CD1c-positive myeloid dendritic cell (primary cell): Measurements from ENCODE around the gene TPGS1.
A peak's percentile ranks its signal among the peaks of the same experiment; 100 is the strongest.

Source experiments
- DNase-seq: peaks from one replicate; pipeline ENCODE4 v3.0.0-alpha.2; 2016; ENCODE audit errors: extremely low spot score

Gene TPGS1

DNA sequence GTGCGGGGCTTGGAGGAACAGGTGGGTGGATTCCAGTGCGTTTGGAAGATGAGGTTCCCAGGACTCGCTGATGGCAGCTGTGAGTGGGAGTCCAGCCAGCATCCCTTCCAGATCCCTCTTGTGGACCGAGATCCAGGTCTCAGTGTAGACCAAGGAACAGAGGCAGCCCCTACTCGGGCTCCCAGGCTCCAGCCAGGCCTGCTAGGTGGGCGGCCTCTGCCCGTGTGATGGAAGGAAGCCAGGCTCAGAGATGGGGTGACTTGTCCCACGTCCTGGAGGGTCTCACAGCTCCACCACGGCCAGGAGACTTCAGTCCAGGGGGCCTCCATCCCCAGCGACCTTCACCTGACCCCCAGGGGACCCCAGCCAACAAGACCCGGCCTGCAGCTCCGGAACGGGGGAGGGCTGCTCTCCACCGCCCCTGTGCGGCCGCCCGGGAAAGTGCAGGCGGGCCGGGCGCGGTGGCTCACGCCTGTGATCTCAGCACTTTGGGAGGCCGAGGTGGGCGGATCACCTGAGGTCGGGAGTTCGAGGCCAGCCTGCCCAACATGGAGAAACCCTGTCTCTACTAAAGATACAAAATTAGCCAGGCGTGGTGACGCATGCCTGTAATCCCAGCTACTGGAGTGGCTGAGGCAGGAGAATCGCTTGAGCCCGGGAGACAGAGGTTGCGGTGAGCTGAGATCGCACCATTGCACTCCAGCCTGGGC is 11.7 kb upstream of the TPGS1 start:
- peak; percentile 46 for DNase-seq

DNA sequence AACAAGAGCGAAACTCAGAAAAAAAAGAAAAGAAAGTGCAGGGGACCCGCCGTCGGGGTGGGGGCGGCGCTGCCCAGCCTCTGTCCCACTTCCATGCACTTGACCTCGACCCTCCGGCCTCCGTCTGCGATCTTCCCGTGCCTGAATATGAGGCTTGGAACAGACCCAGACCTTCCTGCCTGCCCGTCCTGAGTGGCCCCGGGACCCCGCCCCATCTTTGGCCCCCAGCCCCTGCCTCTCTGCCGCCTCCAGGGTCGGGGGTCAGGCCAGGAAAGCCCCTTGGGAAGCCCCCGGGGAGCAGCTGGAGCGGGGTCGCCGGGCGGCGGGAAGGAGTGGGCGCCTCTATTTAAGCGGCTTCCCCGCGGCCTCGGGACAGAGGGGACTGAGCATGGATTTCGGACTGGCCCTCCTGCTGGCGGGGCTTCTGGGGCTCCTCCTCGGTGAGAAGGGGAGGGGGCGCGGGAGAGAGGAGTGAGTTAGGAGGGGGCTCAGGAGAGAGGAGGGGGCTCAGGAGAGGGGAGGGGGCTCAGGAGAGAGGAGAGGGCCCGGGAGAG is 11.1 kb upstream of the TPGS1 start, which contains the start of gene MADCAM1:
MADCAM1 (plus strand) TSS at position 375 of the 554 bp plus-strand sequence; CDS start at position 389, 14 bp downstream.
- DNase-seq: no peak

DNA sequence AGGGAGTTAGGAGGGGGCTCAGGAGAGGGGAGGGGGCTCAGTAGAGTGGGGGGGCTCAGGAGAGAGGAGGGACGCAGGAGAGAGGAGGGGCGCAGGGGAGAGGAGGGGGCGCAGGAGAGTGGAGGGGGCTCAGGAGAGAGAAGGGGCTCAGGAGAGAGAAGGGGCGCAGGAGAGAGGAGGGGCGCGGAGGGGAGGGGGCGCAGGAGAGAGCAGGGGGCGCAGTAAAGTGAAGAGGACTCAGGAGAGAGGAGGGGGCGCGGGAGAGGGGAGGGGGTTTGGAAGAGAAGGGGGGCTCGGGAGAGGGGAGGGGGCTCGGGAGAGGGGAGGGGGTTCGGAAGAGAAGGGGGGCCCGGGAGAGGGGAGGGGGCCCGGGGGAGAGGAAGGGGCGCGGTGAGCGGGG is 10.3 kb upstream of the TPGS1 start:
- DNase-seq: no peak

DNA sequence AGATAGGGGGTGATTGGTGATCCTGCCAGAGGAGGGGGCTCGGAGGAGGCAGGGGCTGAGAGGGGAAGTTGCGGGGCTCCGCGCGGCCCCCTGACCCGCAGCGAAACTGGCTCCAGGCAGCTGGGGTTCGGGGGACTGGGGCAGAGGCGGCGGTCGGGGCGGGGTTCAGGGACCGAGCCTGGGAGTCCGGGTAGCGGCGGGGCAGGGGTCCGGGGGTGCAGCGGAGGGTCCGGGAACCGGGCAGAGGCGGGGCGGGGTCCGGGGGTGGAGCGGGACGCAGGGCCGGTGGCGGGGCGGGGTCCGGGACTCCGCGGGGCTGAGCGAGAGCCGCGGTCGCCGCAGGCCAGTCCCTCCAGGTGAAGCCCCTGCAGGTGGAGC is 9.8 kb upstream of the TPGS1 start:
- DNase-seq: no peak

DNA sequence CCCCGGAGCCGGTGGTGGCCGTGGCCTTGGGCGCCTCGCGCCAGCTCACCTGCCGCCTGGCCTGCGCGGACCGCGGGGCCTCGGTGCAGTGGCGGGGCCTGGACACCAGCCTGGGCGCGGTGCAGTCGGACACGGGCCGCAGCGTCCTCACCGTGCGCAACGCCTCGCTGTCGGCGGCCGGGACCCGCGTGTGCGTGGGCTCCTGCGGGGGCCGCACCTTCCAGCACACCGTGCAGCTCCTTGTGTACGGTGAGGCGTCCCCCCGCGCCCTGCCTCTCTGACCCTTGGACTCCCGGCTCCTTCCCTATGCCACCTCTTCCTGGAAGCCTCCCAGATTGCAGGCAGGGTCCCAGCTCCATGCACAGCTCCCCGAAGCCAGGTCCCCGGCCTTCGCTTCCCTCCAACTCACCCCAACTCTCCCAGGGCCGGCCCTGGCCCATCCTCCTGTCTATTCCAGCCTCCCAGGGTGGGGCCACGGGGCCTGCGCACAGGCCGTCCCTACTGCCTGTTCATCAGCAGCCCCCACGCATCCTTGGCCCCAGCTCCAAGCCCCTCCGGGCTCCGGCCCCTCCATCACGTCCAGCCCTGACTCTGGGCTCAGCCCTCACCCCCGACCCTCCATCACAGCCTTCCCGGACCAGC is 9.3 kb upstream of the TPGS1 start:
- DNase-seq: no peak

DNA sequence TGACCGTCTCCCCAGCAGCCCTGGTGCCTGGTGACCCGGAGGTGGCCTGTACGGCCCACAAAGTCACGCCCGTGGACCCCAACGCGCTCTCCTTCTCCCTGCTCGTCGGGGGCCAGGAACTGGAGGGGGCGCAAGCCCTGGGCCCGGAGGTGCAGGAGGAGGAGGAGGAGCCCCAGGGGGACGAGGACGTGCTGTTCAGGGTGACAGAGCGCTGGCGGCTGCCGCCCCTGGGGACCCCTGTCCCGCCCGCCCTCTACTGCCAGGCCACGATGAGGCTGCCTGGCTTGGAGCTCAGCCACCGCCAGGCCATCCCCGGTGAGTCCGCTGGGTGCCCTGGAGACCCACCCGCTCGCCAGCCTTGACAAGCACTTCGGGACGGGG is 8.8 kb upstream of the TPGS1 start:
- DNase-seq: no peak

DNA sequence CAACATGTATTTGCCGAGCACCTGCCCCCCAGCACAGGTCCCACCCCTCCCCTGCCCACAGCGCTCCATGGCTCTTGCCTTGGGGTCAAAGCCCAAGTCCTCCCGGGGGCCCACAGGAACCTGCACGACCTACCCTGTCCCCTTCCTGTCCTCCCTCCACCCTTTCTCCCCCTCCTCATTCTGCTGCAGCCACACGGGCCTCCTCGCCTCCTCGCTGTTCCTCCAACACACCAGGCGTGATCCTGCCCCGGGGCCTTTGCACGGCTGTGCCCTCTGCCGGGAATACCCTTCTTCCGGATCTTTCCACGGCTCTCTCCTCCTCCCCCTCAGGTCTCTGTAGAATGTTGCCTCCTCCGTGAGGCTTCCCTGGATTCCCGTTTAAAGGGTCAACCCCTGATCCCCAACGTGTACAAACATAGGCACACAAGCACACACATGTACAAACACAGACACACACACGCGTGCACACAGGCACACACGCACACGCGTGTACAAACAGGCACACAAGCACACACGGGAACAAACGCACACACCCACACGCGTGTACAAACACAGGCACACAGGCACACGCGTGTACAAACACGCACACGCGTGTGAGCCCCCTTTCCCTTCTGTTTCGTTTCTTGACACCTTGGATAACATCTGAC is 8.2 kb upstream of the TPGS1 start:
- no peak for DNase-seq

DNA sequence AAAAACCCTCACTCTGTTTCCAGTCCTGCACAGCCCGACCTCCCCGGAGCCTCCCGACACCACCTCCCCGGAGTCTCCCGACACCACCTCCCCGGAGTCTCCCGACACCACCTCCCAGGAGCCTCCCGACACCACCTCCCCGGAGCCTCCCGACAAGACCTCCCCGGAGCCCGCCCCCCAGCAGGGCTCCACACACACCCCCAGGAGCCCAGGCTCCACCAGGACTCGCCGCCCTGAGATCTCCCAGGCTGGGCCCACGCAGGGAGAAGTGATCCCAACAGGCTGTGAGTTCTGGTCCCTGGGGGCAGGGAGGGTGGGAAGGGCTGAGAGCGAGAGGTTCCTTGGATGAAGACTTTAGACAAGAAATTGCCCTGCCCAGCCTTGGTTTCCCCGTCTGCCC is 5.7 kb upstream of the TPGS1 start:
- no peak for DNase-seq

DNA sequence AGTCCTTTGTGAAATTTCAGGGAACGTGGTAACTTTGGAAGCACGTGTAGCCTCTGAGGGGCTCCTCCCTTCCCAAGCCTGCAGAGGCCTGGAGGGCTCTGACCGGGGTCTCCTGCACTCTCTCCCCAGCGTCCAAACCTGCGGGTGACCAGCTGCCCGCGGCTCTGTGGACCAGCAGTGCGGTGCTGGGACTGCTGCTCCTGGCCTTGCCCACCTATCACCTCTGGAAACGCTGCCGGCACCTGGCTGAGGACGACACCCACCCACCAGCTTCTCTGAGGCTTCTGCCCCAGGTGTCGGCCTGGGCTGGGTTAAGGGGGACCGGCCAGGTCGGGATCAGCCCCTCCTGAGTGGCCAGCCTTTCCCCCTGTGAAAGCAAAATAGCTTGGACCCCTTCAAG is 2.7 kb upstream of the TPGS1 start:
- no peak for DNase-seq

DNA sequence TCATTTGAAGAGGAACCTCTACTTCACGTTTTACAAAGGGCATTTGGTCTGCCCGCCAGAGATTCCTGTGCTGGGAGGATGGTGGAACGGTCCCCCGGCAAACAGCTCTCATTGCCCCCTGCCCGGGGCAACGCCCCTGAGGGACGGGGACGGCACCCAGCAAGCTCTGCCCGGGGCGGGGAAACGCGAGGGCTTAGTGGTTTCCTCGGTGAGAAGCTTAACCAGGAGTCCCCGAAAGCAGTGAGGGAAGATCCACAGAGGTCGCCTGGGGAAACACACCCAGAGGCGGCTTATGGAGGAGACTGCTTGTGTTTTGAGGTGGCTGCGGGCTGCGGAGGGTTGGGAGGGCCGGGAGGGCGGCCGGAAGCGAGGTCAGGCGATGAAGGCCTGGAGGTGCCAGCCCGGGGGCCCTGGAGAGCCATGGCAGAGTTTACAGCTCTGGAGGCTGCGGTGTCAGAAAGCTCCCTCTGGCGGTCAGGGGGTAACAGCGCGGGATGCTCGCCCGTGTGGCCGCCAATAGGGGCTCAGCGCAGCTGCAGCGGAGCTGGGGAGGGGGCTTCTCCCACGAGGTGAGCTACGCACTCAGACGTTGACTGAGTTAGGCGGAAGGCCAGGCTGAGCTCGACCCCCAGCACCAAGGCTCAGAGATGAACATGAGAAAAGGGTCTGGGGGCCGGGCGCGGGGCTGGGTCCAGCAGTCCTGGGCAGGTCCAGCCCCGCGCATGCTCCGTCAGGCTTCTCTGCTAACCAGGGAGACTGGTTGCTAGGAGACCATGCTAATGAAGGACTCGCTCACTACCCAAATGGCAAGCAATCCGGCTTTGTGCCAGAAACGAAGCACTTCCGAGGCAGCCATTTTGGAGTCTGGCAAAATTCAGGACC is 652 bp upstream of the TPGS1 start:
- peak; percentile 88 for DNase-seq

DNA sequence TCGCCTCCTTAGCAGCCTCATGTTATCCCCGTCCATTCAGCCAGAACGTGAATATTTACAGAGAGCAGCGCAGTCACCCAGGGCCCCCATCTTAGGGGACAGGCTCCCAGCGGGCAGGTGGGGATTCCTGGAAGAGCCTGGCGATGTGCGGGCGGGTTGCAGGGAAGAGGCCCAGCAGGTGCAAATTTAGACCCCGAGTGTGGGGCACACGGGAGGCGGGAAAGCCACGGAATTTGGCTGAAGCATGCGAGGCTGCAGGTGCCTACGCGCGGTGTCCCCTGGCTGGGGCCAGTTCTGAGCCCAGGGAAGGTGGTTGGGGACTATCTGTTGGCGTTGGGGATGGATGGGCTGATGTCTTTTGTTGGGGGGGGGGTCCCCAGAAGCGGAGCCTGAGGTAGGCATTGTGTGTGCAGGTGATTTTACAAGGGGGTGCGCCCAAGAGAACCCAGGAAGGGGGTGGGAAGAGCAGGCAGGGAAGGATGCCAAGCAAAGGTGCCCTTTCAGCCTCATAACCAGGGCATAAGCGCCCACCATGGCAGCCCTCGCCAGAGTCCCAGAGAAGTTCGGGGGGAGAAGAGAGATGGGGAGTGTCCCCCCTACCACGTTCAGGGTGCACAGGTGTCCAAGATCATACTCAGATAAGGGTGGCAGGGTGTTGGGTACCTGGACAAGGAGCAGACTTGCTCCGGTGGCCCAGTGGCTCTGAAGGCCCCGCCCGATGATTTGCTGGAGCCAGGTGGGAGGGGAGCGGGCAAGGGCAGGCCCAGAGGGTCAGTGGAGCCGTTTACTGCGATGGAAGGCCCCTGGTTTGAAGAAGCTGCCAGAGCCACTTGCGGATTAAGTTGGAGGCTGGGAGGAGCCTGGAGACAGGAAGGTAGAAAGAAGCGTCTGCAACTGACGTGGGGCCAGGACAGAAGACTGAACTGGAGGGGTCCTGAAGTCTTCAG is 1.2 kb downstream of the TPGS1 start:
- no peak for DNase-seq

DNA sequence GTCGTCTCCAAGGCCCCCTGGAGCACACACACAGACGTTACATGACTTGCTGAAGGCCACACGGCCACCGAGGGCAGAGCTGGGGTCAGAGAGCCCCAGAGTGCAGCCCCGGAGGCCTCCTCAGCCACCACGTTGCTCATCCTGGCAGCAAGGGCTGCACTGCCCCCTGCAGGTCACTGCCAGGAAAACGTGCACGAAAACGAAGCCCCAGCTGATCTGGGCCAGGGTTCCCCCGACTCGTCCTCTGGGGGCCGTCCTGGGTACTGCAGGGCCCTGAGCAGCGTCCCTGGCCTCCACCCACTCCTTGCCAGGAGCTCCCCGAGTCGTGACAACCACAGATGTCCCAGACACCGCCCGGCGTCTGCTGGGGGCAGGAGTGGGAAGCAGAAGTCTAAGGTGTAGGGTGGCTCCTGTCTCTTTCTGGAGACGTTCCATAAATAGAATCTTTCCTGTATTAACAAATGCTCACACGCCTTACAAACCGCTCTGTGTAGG is 3.4 kb downstream of the TPGS1 start:
- DNase-seq: peak; percentile 95

DNA sequence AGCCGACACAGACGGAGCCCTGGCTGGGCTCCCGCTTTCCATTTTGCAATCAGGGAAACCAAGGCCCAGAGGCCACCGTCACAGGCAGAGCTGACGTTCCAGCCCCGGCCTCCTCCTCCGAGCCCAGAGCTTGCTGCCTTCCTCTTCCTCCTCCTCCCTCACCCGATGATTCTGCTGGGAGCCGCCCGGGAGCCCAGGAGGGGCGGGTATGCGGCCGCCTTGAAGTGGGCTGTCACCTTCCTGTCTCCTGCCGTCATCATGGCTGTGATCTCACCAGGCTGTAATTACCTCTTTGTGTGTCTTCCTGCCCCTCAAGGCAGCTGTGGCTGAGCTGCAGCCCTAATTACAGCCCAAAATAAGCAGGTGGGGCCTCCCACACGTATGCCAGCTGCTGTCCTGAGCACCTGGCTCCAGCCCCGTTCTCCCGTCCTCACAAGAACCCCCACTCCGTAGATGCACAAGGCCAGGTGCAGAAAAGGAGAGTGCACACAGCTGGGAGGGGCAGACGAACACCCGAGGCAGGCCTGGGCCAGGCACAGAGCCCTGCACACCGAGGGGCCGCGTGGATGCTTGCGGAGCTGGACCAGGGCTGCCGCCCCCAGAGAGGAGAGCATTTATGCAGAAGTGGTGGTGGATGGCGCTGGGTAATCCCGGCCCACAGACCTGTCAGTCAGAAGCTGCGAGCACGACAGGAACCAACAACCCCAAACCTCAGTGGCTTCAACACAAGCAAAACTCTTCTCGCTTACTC is 4.0 kb downstream of the TPGS1 start:
- peak; percentile 89 for DNase-seq

DNA sequence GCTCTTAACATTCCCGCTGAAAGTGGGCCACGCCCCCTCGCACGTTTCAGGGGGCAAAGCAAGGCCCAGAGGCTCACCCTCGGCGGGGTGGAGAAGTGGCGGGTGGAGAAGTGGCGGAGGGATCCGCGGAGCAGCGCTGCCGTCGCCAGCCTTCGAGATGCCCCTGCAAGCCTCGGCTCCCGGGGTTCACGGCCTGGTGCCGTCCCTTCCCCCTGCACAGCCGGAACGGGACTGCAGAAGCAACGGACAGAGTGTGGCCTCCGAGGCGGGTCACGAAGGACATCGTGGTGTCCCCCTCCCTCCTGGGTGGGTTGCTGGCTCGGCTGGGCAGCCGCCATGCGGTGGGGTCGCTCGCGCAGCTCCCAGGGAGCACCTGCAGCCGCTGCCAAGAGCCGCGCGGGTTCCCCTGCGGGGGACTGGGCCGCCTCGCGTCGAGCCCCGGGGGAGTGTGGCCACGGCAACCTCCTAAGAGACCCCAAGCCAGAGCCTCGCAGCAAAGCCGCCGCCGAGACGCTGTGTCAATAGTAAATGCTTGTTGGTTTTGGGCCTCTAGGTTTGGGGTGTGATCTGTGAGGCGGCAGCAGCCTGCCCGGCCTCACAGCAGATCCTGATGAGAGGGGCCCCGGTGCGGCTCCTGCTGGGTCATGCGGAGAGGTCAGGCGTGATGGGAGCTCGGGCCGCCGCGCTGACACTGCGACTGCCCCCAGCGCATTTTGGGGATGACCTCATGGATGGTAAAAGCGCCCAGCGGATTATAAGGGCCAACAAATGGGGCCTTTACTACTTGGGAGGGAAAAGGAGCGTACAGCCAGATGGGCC is 5.5 kb downstream of the TPGS1 start:
- no peak for DNase-seq

DNA sequence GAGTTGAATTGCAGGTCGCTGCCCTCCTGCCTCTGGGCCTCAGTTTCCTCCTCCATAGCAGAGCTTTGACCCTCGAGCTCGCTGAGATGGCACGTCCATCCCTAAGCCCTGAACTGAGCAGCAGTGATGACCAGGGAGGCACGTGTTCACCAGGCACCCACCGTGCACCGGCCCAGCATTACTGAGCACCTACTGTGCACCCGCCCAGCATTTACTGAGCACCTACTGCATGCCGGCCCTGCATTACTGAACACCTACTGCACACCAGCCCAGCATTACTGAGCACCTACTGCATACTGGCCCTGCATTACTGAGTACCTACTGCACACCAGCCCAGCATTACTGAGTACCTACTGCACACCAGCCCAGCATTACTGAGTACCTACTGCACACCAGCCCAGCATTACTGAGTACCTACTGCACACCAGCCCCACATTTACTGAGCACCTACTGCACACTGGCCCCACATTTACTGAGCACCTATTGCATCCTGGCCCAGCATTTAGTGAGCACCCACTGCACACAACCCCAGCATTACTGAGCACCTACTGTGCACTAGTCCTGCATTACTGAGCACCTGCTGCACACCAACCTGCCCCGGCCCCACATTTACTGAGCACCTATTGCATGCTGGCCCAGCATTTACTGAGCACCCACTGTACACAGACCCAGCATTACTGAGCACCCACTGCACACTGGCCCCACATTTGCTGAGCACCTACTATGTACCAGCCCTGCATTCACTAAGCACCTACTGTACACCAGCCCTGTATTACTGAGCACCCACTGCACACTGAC is 6.3 kb downstream of the TPGS1 start:
- no peak for DNase-seq

DNA sequence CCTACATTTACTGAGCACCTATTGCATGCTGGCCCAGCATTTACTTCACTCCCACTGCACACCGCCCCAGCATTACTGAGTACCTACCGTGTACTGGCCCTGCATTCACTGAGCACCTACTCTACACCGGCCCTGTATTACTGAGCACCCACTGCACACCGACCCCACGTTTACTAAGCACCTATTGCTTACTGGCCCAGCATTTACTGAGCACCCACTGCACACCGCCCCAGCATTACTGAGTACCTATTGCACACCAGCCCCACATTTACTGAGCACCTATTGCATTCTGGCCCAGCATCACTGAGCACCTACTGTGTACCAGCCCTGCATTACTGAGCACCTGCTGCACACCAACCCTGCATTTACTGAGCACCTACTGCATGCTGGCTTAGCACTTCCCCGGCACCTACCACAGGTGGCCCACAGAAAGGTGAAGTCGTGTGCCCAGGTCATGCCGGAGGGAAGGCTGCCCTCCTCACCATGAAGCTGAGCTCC is 6.9 kb downstream of the TPGS1 start:
- no peak for DNase-seq

DNA sequence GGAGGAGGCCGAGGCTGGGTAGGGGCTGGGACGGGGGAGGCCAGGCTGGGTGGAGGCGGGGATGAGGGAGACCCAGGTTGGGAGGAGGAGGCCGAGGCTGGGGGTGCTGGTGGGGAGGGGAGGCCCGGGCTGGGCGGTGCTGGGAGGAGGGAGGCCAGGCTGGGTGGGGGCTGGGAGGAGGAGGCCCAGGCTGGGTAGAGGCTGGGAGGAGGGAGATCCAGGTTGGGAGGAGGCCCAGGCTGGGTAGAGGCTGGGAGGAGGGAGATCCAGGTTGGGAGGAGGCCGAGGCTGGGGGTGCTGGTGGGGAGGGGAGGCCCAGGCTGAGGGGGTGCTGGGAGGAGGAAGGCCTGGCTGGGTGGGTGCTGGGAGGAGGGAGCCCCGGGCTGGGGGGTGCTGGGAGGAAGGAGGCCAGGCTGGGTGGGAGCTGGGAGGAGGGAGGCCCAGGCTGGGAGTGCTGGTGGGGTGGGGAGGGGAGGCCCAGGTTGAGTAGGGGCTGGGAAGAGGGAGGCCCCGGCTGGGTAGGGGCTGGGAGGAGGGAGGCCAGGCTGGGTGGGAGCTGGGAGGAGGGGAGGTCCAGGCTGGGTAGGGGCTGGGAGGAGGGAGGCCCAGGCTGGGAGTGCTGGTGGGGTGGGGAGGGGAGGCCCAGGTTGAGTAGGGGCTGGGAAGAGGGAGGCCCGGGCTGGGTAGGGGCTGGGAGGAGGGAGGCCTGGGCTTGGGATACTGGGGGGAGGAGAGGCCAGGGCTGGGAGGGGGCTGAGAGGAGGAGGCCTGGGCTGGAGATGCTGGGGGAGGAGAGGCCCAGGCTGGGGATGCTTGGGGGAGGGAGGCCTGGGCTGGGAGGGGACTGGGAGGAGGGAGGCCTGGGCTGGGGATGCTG is 10.7 kb downstream of the TPGS1 start:
- DNase-seq: no peak
